GM19438 (cell line): Measurements from ENCODE around the gene PRR12.

ENCODE experiments used
- ATAC-seq: cut with Tn5 transposase; IDR thresholded peaks from one replicate; pipeline ENCODE4 v1.9.1; 2021; ENCODE audit warnings: low read depth; ENCODE audit not compliant: unreplicated experiment

Gene PRR12

GRCh38 chr19:49642492-49643035 lies 51.6 kb downstream of the PRR12 start:
- ATAC-seq, result no peak

- no peak for ATAC-seq
Observed at GRCh38 chr19:49643466-49643865, 52.5 kb downstream of the PRR12 start.

DNA sequence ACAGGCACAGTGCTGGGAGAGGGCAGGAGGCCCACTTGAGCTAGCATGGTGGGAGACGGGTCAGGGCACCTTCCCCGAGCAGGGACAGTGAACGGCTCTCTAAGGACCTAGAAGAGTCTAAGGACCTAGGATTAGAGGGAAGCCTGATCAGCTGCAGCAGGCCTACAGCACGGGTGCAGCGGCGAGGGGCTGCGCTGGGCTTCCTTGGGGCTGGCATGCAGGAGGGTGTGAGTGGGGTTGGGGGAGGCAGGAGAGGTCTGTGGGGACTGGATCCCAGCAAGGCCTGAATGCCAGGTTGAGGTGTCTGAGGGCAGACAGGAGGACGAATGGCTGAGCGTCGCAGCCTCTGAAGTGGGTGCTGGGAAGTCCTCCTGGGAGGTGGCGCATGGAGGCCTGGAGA lies 54.6 kb downstream of the PRR12 start:
- ATAC-seq, result no peak

DNA sequence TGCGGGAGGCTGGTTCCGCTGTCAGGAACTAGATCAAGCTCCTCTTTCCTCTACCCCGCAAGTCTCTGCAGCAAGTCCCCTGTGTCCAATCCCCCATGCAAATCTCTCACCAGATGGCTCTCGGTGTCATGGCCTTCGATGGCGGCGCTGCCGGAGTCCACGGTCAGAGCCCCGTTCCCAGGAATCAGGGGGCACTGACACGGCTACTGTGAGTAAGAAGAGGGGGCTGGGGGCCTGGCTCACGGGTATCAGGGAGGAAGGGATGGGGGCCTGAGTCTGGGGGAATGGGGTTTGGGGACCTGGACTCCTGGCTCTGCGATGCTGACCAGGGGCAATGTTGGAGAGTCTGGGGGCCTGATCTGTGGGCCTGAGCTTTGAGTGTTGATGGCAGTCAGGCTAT lies 55.0 kb downstream of the PRR12 start:
- no peak for ATAC-seq

DNA sequence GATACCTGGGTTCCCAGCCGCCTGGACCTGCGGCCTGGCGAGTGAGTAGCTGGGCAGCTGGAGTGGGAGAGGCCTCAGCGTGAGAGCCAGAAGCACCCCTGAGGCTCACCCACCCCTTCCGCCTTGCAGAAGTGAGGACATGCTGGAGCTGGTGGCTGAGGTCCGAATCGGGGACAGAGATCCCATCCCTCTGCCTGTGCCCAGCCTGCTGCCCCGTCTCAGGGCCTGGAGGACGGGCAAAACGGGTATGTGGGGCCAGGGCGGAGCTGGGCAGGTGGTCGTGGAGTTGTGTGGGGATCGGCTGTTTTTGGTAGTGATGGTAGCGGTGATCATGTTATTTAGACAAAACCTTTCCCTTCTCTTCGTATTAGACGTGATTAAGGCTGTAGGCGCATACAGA lies 55.6 kb downstream of the PRR12 start:
- ATAC-seq, result no peak

- ATAC-seq, result no peak
Observed at GRCh38 chr19:49651029-49651819, 60.2 kb downstream of the PRR12 start.

GRCh38 chr19:49651820-49652550 lies 61.0 kb downstream of the PRR12 start:
- ATAC-seq, result no peak

DNA sequence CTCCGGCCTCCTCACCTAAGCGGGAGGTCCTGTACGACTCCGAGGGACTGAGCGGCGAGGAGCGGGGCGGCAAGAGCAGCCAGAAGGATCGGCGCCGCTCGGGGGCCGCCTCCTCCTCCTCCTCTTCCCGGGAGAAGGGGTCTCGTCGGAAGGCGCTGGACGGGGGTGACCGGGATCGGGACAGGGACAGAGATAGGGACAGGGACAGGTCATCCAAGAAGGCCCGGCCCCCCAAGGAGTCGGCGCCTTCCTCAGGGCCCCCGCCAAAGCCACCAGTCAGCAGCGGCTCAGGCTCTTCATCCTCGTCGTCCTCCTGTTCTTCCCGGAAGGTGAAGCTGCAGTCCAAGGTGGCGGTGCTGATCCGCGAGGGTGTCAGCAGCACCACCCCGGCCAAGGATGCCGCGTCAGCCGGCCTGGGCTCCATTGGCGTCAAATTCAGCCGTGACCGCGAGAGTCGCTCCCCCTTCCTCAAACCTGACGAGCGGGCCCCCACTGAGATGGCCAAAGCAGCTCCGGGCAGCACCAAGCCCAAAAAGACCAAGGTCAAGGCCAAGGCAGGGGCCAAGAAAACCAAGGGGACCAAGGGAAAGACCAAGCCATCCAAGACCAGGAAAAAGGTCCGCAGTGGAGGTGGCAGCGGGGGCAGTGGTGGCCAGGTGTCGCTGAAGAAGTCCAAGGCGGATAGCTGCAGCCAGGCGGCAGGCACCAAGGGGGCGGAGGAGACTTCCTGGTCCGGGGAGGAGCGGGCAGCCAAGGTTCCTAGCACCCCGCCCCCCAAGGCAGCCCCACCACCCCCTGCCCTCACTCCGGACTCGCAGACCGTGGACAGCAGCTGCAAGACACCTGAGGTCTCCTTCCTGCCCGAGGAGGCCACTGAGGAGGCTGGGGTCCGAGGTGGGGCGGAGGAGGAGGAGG lies 61.8 kb downstream of the PRR12 start:
- no peak for ATAC-seq

DNA sequence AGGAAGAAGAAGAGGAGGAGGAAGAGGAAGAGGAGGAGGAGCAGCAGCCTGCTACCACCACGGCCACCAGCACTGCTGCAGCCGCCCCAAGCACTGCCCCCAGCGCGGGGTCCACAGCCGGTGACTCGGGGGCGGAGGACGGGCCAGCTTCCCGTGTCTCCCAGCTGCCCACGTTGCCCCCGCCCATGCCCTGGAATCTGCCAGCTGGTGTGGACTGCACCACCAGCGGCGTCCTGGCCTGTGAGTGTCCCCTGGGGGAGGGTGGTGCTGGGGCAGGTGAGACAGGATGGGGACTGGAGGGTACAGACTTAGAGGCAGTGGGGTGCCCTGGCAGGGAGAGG lies 62.5 kb downstream of the PRR12 start:
- no peak for ATAC-seq

- no peak for ATAC-seq
Observed at GRCh38 chr19:49654581-49654980, 63.6 kb downstream of the PRR12 start.

GRCh38 chr19:49655570-49656455 lies 64.8 kb downstream of the PRR12 start:
- ATAC-seq, result no peak

DNA sequence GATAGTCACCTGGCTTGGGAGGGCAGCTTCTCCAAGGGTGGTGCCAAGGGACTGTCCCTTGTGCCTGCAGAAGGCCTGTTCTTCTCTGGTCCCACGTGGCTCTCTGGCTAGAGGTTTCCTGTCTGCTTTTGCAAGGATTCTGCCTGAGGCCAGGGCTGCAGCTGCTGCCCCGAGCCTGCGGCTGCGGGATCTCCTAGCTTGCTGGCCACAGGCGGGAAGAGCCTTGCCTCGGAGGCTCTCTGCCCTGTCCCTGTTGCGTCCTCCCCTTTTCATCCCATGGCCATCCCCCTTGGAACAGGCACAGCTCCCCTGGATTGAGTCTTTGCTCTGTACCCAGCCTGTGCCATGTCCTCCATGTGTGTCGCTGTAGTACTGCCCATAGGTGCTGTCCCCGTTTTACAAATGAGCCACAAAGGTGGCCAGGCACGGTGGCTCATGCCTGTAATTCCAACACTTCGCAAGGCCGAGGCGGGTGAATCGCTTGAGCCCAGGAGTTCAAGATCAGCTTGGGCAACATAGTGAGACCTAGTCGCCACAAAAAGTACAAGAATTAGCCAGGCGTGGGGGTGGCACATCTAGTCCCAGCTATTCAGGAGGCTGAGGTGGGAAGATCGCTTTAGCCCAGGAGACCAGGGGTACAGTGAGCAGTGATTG lies 65.6 kb downstream of the PRR12 start:
- ATAC-seq, result no peak

GRCh38 chr19:49657493-49658138 lies 66.6 kb downstream of the PRR12 start:
- no peak for ATAC-seq

DNA sequence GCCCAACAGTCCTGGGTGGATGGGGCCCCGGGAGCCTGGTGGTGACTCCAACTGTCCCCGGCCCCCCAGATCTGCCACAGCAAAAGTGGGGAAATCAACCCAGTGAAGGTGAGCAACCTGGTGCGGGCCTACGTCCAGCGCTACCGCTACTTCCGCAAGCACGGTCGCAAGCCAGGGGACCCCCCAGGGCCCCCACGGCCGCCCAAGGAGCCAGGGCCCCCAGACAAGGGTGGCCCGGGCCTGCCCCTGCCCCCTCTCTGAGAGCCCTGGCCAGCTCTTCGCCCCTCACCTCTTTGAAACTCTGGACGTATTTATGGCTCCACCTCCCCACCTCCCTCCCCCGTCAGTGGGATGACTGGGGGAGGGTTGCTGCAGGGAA lies 67.1 kb downstream of the PRR12 start:
- no peak for ATAC-seq

DNA sequence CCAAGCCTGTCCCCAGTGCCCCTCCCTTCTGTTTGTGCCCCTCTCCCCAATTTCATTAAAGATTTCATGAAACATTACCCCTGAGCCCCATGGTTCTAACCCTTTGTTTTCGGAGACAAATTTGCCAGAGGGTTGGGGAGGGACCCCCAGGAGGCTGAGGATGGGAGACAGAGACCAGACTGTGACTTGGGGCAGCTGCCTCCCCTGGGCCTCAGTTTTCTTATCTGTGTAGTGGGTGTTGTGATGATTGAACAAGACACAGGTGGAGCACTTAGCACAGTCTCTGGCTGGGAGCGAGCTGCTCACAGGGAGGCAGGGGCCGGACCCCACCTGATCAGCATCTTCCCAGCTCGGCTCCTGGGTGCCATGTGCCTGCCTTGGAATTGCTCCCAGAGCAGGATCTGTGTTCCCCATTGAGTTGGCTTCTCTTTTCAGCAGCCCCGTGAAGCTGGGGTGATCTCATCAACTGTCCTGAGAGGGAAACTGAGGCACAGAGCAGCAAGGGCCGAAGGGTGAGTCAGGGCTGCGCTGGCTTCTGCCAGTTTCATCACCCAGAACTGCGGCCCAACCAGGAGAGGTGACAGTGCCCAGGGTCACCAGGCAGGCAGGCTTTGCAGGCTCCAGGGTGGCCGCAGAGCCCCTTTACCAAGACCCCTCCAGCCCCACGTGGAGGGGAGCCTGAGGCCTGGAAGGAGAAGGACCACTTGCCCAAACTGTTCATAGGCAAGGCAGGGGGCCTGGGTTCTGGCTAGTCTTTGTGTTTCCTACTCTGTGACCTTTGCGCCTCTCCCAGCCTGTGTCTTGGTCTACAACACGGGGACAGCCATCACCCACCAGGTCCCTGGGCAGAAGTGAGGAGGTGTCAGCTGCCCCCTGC lies 67.8 kb downstream of the PRR12 start:
- no peak for ATAC-seq

DNA sequence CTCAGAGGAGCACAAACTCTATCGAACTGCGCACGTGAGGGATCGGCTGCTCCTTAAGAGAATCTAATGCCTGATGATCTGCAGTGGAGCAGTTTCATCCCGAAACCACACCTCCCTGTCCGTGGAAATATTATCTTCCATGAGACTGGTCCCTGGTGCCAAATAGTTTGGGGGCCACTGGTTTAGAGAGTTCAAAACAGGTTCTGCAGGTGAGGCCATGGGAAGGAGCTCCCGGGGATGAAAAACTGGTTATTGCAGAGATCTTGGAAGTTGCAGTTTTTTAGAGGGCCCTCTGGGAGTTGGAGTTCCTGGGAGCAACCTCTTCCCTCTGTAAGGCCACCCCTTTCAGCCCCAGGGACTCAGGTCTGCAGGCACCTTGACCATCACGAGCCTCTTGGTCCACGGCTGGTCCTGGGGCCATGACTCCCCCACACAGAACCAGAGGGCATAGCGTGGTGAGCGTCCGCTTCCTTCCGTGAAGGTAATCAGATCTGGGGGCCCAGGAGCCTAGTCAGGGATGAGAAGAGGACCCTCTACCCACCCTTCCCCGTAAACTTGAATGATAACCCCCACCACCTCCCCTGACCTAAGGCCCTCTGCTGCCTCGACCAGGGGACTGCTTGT lies 69.5 kb downstream of the PRR12 start:
- no peak for ATAC-seq

DNA sequence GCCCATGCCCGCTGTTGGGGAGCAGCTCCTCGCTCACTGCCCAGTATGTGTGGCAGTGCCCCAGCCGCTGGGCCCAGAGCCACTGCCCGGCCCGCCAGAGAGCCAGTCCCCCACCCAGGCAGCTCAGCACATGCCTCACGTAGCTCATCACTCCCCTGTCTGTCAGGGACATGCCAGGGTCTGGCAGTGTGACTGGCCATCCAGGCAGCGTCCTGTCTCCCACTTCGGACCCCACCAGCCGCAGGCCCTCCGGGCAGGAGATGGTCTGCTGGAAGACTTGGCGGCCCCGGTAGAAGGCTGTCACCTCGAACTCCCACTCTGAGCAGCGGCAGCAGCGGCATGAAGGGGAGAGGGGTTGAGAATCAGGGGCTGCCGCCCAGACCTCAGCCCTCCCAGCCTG lies 71.0 kb downstream of the PRR12 start:
- no peak for ATAC-seq

DNA sequence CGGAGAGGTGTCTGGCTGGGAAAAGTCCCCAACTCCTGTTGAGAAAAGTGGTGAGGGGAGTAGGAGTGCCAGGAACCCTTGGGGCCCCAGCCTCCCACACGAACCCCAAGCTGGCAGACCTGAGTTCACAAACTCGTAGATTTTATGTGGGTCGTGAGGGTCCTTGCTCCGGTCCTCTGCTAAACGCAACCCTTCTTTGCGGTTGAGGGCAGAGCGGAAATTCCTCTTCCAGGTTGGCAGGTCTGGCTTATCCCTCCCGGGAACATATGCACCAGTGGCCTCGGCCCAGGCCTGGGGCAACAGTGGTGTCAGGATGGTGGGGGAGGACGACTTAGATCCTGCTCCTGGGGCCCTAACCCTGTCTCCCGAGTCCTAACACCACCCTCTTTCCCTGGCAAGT lies 72.2 kb downstream of the PRR12 start:
- no peak for ATAC-seq
